HG03442 (cell line): Measurements from ENCODE around the gene SULT1C2.
"Not testable (repeated sequence)": the region's sequence is repeated elsewhere in the genome, so short reads cannot be mapped to it uniquely, and the experiment has no call there.

Source experiments
- ATAC-seq: cut with Tn5 transposase; IDR thresholded peaks from one replicate; pipeline ENCODE4 v1.9.1; 2021; ENCODE audit warnings: mild to moderate bottlenecking, moderate library complexity; ENCODE audit not compliant: unreplicated experiment

SULT1C2 gene

GRCh38 chr2:108348816-108349570 lies 60.3 kb downstream of the SULT1C2 start:
- no peak for ATAC-seq

- ATAC-seq, result no peak
Observed at GRCh38 chr2:108349571-108349928, 60.9 kb downstream of the SULT1C2 start.

- ATAC-seq, result no peak
Observed at GRCh38 chr2:108351889-108352288, 63.2 kb downstream of the SULT1C2 start.

GRCh38 chr2:108354136-108354535 lies 65.4 kb downstream of the SULT1C2 start:
- ATAC-seq, result no peak

GRCh38 chr2:108355906-108356734 lies 67.4 kb downstream of the SULT1C2 start:
- ATAC-seq, result no peak

- ATAC-seq, result not testable (repeated sequence)
Observed at GRCh38 chr2:108359336-108359735, 70.6 kb downstream of the SULT1C2 start.
